GM18519 (cell line): ENCODE measurements around the gene PTPN9.
"Not testable (repeated sequence)": the region's sequence is repeated elsewhere in the genome, so short reads cannot be mapped to it uniquely, and the experiment has no call there.

Experiments
- ATAC-seq: cut with Tn5 transposase; IDR thresholded peaks from one replicate; pipeline ENCODE4 v1.9.1; 2021; ENCODE audit warnings: mild to moderate bottlenecking, moderate library complexity; ENCODE audit not compliant: unreplicated experiment, low FRiP score

Gene PTPN9

GRCh38 chr15:75584121-75584520 lies 5.0 kb upstream of the PTPN9 start:
- ATAC-seq = no peak

DNA sequence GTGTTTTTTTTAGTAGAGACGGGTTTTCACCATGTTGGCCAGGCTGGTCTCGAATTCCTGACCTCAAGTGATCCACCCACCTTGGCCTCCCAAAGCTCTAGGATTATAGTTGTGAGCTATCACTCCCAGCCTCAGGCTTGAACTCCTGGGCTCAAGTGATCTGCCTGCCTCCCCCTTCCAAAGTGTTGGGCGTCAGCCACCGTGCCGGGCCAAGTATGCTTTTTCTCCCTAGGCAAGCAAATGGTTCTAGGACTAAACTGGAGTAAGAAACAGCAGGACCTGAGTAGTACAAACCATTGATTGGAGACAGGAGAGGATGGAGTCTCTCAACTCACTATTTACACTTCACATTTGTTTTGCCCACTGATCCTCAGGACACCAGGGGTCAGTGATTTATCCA lies 4.6 kb upstream of the PTPN9 start:
- no peak for ATAC-seq

DNA sequence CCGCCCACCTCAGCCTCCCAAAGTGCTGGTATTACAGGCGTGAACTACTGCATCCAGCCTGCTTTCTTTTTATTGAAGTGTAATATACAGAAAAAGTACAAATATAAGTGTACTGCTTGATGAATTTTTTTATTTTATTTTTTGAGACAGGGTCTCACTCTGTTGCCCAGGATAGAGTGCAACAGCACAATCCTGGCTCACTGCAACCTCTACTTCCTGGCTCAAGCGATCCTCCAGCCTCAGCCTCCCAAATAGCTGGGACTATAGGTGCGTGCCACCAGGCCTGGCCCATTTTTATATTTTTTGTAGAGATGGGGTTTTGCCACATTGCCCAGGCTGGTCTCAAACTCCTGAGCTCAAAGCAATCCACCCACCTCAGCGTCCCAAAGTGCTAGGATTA lies 3.8 kb upstream of the PTPN9 start:
- not testable (repeated sequence) for ATAC-seq

DNA sequence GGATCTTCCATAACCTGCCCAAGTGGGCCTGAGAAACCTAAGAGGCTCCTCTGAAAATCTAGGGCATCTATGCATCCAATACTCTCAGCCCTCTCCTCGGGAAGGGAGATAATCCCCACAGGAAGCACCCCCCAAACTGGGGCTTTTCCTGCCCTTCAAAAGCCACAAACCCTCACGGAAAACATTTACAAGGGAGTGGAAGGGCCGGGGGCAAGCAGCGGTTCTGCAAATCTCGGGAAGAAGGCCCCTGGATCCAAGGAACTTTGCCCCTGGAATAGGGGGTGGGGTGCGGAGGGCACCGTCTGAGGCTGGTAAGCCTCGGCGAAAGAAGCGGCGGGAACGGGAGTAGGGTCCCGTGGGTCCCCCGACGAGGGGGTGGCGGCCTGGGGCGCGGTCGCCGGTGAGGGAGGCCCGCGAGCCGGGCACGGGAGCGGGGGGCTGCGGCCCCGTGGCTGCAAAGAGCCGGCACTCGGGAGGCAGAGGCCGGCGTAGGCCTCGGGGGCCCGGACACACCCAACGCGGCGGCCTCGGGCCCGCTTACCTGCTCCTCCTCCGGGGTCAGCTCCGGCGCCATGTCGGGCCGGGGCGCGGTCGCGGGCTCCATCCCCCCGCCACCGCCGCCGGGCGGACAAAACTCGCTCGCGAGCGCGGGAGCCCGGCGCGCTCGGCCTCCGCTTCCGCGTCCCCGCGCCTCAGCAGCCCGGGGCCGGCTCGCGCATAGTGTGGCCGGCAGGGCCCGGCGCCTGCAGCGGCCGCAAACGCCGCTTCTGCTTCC lies 755 bp downstream of the PTPN9 start:
- ATAC-seq = no peak

DNA sequence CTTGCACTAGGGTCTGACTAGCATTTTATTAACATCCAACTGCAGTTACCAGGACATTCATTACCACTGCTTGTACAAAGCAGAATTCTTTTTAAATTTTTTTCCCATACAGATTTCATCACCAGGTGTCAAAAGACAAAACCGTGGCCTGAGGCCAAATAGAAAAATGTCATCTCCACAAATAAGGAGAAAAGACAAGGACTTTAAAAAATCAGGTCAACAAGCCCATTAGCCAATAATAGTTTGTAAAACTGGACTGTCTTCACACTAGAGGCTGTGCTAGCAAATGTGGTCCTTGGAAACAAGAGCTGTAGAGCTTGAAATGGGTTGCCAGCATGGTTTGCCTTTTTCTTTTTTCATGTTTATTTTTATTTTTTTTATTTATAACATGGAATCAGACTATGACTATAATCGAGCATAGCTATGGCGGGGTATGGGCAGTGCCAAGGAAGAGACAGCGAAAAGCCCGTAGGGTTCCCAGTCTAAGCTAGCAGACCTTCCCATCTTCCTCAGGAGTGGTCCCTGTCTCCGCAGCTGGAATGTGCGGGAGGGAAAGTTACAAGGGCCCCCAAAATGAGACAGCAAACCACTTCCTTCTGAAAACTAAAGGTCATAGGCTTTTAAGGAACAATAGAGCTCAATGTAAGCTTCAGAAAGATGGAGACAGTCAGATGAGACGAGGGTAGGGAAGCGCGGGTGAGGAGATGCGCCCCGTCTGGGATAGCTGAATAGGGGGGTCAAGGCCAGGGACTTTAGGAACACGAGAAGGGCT lies 1.5 kb downstream of the PTPN9 start:
- no peak for ATAC-seq

DNA sequence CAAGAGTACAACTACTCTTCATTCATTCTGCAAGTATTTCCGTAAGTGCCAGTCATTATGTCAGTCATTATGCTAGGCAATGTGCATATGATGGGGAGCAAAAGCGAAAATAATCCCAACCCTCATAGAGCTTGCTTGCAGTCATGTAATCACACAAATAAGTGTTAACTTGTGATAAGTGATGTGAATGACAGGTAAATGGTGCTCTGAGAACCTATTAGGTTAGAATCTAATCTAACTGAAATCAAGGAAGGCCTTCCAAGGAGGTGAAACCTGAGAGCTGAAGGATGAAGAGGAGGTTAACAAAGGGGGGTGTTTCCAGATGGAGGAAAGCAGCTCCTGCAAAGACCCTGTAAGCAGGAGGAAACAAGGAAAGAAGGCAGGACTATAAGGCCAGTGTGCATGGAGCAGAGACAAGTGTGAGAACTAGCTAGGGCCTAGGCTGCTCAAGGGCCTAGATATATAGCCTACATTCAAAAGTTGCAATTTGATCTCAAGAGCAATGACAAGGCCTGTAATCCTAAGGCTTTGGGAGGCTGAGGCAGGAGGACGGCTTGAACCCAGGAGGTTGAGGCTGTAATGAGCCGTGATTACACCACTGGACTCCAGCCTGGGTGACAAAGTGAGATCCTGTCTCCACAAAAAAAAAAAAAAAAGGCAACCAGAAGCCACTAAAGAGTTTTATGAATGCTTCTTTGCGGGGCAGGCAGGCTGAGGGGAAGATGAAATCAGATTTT lies 5.3 kb downstream of the PTPN9 start:
- ATAC-seq = no peak

GRCh38 chr15:75570126-75570845 lies 8.8 kb downstream of the PTPN9 start:
- ATAC-seq = no peak

DNA sequence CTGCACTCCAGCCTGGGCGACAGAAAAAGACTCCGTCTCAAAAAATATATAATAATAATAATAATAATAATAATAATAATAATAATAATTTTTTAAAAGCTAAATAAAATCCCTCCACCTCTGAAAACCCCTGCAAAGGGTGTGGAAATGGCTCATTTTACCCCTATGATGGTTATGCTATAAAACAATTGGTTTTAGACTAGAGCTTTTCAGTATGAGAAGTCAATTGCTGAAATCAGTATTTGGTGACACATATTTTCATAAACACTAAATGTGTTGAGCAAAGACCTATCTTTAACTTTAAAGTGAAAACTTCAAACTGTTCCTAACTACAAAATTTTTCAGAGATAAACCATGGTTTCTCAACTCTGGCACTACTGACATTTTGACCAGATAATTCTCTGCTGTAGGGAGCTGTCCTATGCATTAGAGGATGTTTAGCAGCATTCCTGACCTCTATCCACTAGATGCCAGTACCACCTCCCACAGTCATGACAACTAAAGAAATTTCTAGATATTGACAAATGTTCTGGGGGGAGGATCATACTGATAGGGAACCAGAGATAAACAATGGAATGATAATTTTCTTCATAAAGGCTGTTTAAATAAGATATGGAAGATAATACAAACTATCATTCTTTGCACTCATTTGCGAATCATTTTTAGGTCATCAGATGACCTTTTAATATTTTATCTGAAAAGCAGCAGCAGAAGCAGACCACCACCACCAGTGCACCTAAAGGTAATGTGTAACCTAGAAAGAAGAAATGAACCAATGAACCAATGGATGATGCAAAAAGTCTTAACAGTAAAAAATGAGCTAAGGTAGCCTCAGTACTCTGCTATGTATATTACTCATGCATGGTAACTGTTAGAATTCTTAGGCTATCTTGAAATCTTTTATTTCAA lies 13.8 kb downstream of the PTPN9 start:
- no peak for ATAC-seq

DNA sequence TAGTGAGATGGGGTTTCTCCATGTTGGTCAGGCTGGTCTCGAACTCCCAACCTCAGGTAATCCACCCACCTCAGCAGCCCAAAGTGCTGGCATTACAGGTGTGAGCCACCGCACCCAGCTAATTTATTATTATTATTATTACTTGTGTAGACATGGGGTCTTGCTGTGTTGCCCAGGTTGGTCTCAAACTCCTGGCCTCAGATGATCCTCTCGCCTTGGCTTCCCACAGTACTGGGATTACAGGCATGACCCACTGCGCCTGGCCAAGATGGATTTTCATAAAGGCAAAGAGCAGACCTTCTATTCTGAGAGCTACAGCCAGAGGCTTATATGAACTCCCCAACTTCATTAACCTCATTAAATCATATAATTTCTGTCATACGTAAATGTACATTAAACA lies 17.2 kb downstream of the PTPN9 start:
- ATAC-seq = no peak

GRCh38 chr15:75559360-75559759 lies 19.8 kb downstream of the PTPN9 start:
- ATAC-seq = not testable (repeated sequence)

DNA sequence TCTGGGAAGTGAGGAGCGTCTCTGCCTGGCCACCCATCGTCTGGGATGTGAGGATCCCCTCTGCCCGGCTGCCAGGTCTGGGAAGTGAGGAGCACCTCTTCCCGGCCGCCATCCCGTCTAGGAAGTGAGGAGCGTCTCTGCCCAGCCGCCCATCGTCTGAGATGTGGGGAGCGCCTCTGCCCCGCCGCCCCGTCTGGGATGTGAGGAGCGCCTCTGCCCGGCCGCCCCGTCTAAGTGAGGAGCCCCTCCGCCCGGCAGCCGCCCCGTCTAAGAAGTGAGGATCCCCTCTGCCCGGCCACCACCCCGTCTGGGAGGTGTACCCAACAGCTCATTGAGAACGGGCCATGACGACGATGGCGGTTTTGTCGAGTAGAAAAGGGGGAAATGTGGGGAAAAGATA lies 20.2 kb downstream of the PTPN9 start:
- not testable (repeated sequence) for ATAC-seq

DNA sequence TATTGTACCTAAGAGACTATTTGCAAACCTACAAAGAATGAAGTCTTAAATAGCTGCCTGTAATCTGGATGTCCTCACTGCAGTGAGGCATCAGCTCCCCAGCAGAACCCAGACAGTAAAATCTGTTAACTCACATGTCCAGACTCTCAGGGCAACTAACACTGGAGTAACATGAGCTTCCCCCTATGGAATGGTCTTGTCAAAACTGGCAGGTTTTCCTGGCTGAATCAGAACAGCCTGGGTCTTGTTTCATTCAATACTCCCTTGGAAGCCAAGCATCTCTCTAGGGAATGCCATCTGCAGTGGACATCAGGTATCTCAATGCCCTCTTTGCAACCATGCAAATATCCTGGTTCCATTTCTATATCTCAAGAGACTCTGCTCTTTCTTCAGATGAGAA lies 24.4 kb downstream of the PTPN9 start:
- no peak for ATAC-seq

DNA sequence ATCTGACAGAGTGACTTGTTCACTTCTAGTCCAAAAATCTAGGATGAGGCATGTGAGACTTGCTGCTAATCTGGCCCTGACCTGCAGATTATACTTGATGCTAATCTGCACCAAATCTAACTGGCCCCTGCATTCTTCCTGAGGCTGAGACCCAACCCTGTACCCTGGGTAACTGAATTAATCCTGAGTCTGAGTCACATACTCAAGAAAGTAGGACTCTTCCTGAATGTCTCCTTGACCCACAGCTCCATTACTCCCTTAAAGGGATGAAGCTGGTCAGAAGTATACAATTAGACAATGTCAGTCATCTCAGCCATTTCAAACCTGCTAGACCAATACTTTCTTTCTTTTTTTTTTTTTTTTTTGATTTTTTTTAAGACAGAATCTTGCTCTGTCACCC lies 25.5 kb downstream of the PTPN9 start:
- ATAC-seq = no peak

DNA sequence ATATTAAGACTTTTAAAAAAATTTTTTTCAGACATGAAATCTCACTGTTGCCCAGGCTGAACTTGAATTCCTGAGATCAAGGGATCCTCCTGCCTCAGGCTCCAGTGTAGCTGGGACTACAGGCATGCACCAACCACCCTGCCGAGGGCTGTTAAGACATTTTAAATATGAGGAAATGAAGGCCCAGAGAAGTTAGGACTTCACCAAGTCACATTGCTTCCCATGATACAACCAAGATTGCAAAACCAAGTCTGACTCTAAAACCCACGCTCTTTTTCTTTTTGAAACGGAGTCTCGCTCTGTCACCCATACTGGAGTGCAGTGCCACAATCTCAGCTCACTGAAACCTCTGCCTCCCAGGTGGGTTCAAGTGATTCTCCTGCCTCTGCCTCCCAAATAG lies 28.0 kb downstream of the PTPN9 start:
- no peak for ATAC-seq

- no peak for ATAC-seq
These were observed 34.1 kb downstream of the PTPN9 start for GRCh38 chr15:75545064-75545463.

- no peak for ATAC-seq
These were observed 34.8 kb downstream of the PTPN9 start for GRCh38 chr15:75544359-75544758.

DNA sequence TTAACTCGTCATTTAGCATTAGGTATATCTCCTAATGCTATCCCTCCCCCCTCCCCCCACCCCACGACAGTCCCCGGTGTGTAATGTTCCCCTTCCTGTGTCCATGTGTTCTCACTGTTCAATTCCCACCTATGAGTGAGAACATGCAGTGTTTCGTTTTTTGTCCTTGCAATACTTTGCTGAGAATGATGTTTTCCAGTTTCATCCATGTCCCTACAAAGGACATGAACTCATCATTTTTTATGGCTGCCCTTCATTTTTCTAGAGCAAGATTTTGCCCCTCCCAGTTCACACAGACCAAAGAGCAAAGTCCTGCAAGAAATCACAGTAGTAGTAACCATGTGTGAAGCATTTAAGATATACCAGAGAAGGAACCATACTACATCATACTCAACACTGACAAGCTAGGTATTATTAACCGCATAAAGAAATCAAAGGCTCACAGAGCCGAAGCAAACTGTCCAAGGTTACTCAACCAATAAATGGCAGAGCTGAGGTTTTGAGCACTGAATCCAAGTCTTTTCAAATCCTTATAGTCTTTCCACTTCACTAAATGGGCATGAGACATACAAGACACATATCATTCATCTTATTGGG lies 36.1 kb downstream of the PTPN9 start:
- not testable (repeated sequence) for ATAC-seq

GRCh38 chr15:75542386-75542797 lies 36.7 kb downstream of the PTPN9 start:
- no peak for ATAC-seq

DNA sequence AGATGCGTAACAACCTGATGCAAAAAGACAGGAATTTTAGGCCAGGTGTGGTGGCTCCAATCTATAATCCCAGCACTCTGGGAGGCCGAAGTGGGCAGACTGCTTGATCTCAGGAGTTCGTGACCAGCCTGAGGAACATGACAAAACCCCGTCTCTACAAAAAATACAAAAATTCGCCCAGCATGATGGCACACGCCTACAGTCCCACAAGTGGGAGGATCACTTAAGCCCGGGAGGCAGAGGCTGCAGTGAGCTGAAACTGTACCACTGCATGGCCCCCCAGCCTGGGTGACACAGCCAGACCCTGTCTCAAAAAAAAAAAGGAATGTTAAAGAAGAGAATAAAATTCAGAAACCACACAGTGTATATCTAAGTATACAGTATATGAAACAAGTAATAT lies 40.7 kb downstream of the PTPN9 start:
- ATAC-seq = no peak
